Measurements from ENCODE around the gene SCN1B.

The SCN1B gene

DNA sequence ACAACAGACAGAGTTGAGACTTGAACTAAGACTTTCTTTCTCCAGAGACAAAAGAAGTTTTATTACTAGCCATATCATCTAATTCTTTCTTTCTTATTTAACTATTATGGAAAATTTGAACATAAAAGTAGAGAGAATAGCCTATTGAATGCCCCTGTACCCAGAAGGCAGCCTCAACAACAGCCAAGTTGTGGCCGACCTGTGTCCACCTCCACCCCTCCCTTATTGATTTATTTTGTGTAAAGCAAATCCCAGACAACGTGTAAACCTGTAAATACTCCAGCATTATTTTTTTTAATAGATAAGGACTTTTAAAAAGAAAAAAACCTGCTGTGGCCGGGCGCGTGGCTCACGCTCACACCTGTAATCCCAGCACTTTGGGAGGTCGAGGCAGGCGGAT lies 59.3 kb downstream of the SCN1B start:
- H3K4me3 ChIP-seq (ENCODE audit: low read length): no peak overlapping the region
- no peak for DNase-seq (ENCODE audit: low read depth)
- TF ChIP-seq, protein P1, sequence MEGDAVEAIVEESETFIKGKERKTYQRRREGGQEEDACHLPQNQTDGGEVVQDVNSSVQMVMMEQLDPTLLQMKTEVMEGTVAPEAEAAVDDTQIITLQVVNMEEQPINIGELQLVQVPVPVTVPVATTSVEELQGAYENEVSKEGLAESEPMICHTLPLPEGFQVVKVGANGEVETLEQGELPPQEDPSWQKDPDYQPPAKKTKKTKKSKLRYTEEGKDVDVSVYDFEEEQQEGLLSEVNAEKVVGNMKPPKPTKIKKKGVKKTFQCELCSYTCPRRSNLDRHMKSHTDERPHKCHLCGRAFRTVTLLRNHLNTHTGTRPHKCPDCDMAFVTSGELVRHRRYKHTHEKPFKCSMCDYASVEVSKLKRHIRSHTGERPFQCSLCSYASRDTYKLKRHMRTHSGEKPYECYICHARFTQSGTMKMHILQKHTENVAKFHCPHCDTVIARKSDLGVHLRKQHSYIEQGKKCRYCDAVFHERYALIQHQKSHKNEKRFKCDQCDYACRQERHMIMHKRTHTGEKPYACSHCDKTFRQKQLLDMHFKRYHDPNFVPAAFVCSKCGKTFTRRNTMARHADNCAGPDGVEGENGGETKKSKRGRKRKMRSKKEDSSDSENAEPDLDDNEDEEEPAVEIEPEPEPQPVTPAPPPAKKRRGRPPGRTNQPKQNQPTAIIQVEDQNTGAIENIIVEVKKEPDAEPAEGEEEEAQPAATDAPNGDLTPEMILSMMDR (conservative IDR thresholded peaks at IDR 0.05; ENCODE audit: low read length): no peak

Data from AG10803 (cell line).